Activated T-helper 1 cell treated with Interleukin-2 at 50 U/mL for 16 hours (primary cell): Measurements from ENCODE around the gene NFATC1.
"Not testable (repeated sequence)": the region's sequence is repeated elsewhere in the genome, so short reads cannot be mapped to it uniquely, and the experiment has no call there.

ENCODE experiments used
- DNase-seq: peaks from one replicate; pipeline ENCODE4 v3.0.0-alpha.2; 2020; ENCODE audit warnings: low read depth

NFATC1 gene

GRCh38 chr18:79375441-79376154 lies 20.1 kb upstream of the NFATC1 start:
- no peak for DNase-seq

GRCh38 chr18:79376661-79377060 lies 19.1 kb upstream of the NFATC1 start:
- DNase-seq: not testable (repeated sequence)

GRCh38 chr18:79377187-79377891 lies 18.4 kb upstream of the NFATC1 start:
- no peak for DNase-seq

GRCh38 chr18:79378536-79379250 lies 17.0 kb upstream of the NFATC1 start:
- peak; percentile 67 for DNase-seq

GRCh38 chr18:79379251-79379905 lies 16.4 kb upstream of the NFATC1 start:
- DNase-seq: no peak

GRCh38 chr18:79379931-79380815 lies 15.6 kb upstream of the NFATC1 start:
- DNase-seq: no peak

GRCh38 chr18:79380816-79381806 lies 14.6 kb upstream of the NFATC1 start:
- DNase-seq: no peak

GRCh38 chr18:79381811-79382311 lies 13.9 kb upstream of the NFATC1 start:
- no peak for DNase-seq

GRCh38 chr18:79382681-79383387 lies 12.9 kb upstream of the NFATC1 start:
- no peak for DNase-seq

- DNase-seq: no peak
Measured at GRCh38 chr18:79383388-79384056, 12.2 kb upstream of the NFATC1 start.

GRCh38 chr18:79384151-79384807 lies 11.5 kb upstream of the NFATC1 start:
- no peak for DNase-seq

GRCh38 chr18:79384834-79385233 lies 10.9 kb upstream of the NFATC1 start:
- no peak for DNase-seq

GRCh38 chr18:79385326-79385707 lies 10.4 kb upstream of the NFATC1 start:
- DNase-seq: no peak

- DNase-seq: no peak
Measured at GRCh38 chr18:79385708-79386341, 9.9 kb upstream of the NFATC1 start.

- no peak for DNase-seq
Measured at GRCh38 chr18:79386547-79386946, 9.2 kb upstream of the NFATC1 start.

- DNase-seq: no peak
Measured at GRCh38 chr18:79387214-79387613, 8.5 kb upstream of the NFATC1 start.

GRCh38 chr18:79387615-79388014 lies 8.1 kb upstream of the NFATC1 start:
- DNase-seq: no peak

- DNase-seq: no peak
Measured at GRCh38 chr18:79388043-79388442, 7.7 kb upstream of the NFATC1 start.
